ENCODE results near the gene PLEKHA1.

PLEKHA1 gene

DNA sequence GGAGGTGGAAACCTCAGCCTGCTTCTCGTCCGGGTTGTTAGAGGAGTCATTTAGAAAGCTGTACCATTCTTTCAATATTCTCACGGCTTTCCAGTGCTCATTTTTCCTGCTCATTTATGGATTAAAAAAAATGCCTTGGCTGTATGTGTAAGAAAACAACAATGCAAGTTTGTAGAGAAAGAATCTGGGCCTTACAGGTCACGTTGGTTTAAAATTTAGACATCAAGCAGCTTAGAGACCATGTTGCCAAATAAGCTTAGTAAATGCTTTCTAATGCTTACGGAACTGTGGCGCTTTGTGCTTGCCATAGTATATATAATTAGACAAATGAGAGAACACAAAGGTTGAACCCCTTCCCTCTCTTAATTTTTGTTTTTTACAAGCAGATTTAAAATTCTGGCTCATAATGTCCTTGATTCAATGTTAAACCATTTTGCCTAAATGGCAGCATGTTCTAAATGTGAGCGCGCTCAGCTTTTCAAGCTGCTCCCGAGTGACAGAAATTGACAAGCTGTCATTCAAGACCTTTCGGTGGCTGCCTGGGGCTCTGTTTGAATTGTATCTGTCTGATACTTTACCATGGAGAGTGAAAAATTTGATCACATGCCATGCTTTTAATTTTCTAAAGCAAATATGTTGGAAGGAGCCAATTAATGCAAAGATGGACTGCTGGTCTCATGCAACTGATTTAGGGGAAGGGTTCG is 81.0 kb downstream of the PLEKHA1 start:
- H3K27me3 ChIP-seq (ENCODE audit: insufficient read depth, low read length, poor library complexity), result peaks cover 5% of the 10 kb centered on the region
- TF ChIP-seq EZH2 (IDR thresholded peaks at IDR 0.05; ENCODE audit: borderline replicate concordance, low read depth, low read length, severe bottlenecking), result no peak
- TF ChIP-seq, protein P1, sequence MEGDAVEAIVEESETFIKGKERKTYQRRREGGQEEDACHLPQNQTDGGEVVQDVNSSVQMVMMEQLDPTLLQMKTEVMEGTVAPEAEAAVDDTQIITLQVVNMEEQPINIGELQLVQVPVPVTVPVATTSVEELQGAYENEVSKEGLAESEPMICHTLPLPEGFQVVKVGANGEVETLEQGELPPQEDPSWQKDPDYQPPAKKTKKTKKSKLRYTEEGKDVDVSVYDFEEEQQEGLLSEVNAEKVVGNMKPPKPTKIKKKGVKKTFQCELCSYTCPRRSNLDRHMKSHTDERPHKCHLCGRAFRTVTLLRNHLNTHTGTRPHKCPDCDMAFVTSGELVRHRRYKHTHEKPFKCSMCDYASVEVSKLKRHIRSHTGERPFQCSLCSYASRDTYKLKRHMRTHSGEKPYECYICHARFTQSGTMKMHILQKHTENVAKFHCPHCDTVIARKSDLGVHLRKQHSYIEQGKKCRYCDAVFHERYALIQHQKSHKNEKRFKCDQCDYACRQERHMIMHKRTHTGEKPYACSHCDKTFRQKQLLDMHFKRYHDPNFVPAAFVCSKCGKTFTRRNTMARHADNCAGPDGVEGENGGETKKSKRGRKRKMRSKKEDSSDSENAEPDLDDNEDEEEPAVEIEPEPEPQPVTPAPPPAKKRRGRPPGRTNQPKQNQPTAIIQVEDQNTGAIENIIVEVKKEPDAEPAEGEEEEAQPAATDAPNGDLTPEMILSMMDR (IDR thresholded peaks at IDR 0.05; ENCODE audit: borderline replicate concordance, extremely low read depth, low read length, poor library complexity, severe bottlenecking), result no peak
- no peaks in the 10 kb centered on the region for H3K79me2 ChIP-seq (ENCODE audit: insufficient read depth, low read length)
- H3K4me3 ChIP-seq (ENCODE audit: low read depth in 1 of 2, low read length in 2 of 2), result no peak overlapping the region
- H4K20me1 ChIP-seq (ENCODE audit: insufficient read depth, low read length), result no peaks in the 10 kb centered on the region
- H3K4me1 ChIP-seq (ENCODE audit: insufficient read depth, low read length), result no peaks in the 10 kb centered on the region
- no peak overlapping the region for H3K4me2 ChIP-seq (ENCODE audit: insufficient read depth, low read length)
- H3K9ac ChIP-seq (ENCODE audit: low read depth, low read length), result no peak overlapping the region
- H3K36me3 ChIP-seq (ENCODE audit: insufficient read depth, low read length), result no peaks in the 10 kb centered on the region
- no peak overlapping the region for H2AFZ ChIP-seq (ENCODE audit: low read depth, low read length)
- no peak overlapping the region for H3K27ac ChIP-seq (ENCODE audit: low read length)
- no peaks in the 10 kb centered on the region for H3K9me3 ChIP-seq (ENCODE audit: insufficient read depth, low read length, severe bottlenecking)
- DNase-seq (no peak), ATAC-seq (ENCODE audit: insufficient read depth, low read depth) (no peak)

- Histone ChIP-seq H3K27me3 (ENCODE audit: insufficient read depth, low read length, poor library complexity) (peaks cover 5% of the 10 kb centered on the region), H3K9ac (ENCODE audit: low read depth, low read length) (no peak overlapping the region), H3K4me2 (ENCODE audit: insufficient read depth, low read length) (no peak overlapping the region), H3K4me3 (ENCODE audit: low read depth in 1 of 2, low read length in 2 of 2) (no peak overlapping the region), H3K79me2 (ENCODE audit: insufficient read depth, low read length) (no peaks in the 10 kb centered on the region), H3K36me3 (ENCODE audit: insufficient read depth, low read length) (no peaks in the 10 kb centered on the region), H3K27ac (ENCODE audit: low read length) (no peak overlapping the region), H4K20me1 (ENCODE audit: insufficient read depth, low read length) (no peaks in the 10 kb centered on the region), H3K9me3 (ENCODE audit: insufficient read depth, low read length, severe bottlenecking) (no peaks in the 10 kb centered on the region), H2AFZ (ENCODE audit: low read depth, low read length) (no peak overlapping the region), H3K4me1 (ENCODE audit: insufficient read depth, low read length) (no peaks in the 10 kb centered on the region)
- DNase-seq, result no peak
- no peak for TF ChIP-seq EZH2 (IDR thresholded peaks at IDR 0.05; ENCODE audit: borderline replicate concordance, low read depth, low read length, severe bottlenecking)
- TF ChIP-seq, protein P1 (IDR thresholded peaks at IDR 0.05; ENCODE audit: borderline replicate concordance, extremely low read depth, low read length, poor library complexity, severe bottlenecking), result no peak
- ATAC-seq (ENCODE audit: insufficient read depth, low read depth), result no peak
These were observed 83.4 kb downstream of the PLEKHA1 start for GRCh38 chr10:122457934-122458333.

GRCh38 chr10:122458693-122459092 is 84.2 kb downstream of the PLEKHA1 start:
- Histone ChIP-seq H3K27me3 (ENCODE audit: insufficient read depth, low read length, poor library complexity) (peaks cover 5% of the 10 kb centered on the region), H3K27ac (ENCODE audit: low read length) (no peak overlapping the region), H3K4me2 (ENCODE audit: insufficient read depth, low read length) (no peak overlapping the region), H3K9ac (ENCODE audit: low read depth, low read length) (no peak overlapping the region), H3K4me1 (ENCODE audit: insufficient read depth, low read length) (no peaks in the 10 kb centered on the region), H3K4me3 (ENCODE audit: low read depth in 1 of 2, low read length in 2 of 2) (no peak overlapping the region), H3K9me3 (ENCODE audit: insufficient read depth, low read length, severe bottlenecking) (no peaks in the 10 kb centered on the region), H2AFZ (ENCODE audit: low read depth, low read length) (no peak overlapping the region), H4K20me1 (ENCODE audit: insufficient read depth, low read length) (no peaks in the 10 kb centered on the region), H3K79me2 (ENCODE audit: insufficient read depth, low read length) (no peaks in the 10 kb centered on the region), H3K36me3 (ENCODE audit: insufficient read depth, low read length) (no peaks in the 10 kb centered on the region)
- no peak for TF ChIP-seq EZH2 (IDR thresholded peaks at IDR 0.05; ENCODE audit: borderline replicate concordance, low read depth, low read length, severe bottlenecking)
- TF ChIP-seq, protein P1 (IDR thresholded peaks at IDR 0.05; ENCODE audit: borderline replicate concordance, extremely low read depth, low read length, poor library complexity, severe bottlenecking), result no peak
- DNase-seq, result no peak
- ATAC-seq (ENCODE audit: insufficient read depth, low read depth), result no peak

Data from DND-41 (cell line).